NB4 (cell line): ENCODE results near the gene ABLIM2.
"Not testable (repeated sequence)": the region's sequence is repeated elsewhere in the genome, so short reads cannot be mapped to it uniquely, and the experiment has no call there.

Experiments used
- MYC ChIP-seq: IDR thresholded peaks from 2 replicates; pipeline ENCODE4 v1.6.1; 2011; ENCODE audit warnings: low read depth, low read length
- POLR2A ChIP-seq: IDR thresholded peaks from 2 replicates; pipeline ENCODE4 v1.6.1; 2011; ENCODE audit warnings: mild to moderate bottlenecking; ENCODE audit not compliant: insufficient read length; ENCODE audit errors: extremely low read depth
- TF ChIP-seq, protein P1 (sequence below): IDR thresholded peaks from one replicate; pipeline ENCODE4 v1.5.1; 2012; ENCODE audit warnings: low read depth, low read length
- TF ChIP-seq, protein P2 (sequence below): IDR thresholded peaks from 2 replicates; pipeline ENCODE4 v1.6.1; 2011; ENCODE audit warnings: low read depth, low read length

DNA sequence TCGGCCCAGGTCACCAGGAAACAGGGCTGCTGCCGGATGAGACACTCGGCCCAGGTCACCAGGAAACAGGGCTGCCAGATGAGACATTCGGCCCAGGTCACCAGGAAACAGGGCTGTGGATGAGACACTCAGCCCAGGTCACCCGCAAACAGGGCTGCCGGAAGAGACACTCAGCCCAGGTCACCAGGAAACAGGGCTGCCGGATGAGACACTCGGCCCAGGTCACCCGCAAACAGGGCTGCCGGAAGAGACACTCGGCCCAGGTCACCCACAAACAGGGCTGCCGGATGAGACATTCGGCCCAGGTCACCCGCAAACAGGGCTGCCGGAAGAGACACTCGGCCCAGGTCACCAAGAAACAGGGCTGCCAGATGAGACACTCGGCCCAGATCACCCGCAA lies 240.4 kb downstream of the ABLIM2 start:
- TF ChIP-seq, protein P1, sequence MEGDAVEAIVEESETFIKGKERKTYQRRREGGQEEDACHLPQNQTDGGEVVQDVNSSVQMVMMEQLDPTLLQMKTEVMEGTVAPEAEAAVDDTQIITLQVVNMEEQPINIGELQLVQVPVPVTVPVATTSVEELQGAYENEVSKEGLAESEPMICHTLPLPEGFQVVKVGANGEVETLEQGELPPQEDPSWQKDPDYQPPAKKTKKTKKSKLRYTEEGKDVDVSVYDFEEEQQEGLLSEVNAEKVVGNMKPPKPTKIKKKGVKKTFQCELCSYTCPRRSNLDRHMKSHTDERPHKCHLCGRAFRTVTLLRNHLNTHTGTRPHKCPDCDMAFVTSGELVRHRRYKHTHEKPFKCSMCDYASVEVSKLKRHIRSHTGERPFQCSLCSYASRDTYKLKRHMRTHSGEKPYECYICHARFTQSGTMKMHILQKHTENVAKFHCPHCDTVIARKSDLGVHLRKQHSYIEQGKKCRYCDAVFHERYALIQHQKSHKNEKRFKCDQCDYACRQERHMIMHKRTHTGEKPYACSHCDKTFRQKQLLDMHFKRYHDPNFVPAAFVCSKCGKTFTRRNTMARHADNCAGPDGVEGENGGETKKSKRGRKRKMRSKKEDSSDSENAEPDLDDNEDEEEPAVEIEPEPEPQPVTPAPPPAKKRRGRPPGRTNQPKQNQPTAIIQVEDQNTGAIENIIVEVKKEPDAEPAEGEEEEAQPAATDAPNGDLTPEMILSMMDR = not testable (repeated sequence)
- TF ChIP-seq POLR2A, MYC: not testable (repeated sequence)
- TF ChIP-seq, protein P2, sequence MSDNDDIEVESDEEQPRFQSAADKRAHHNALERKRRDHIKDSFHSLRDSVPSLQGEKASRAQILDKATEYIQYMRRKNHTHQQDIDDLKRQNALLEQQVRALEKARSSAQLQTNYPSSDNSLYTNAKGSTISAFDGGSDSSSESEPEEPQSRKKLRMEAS = not testable (repeated sequence)
